HL-60 (cell line): ENCODE measurements around the gene AFAP1.

Experiments used
- DNase-seq, 2 experiments: peaks; one replicate each; pipeline ENCODE4 v3.0.0-alpha.2; 2010 to 2020; ENCODE audit warnings: low read depth in 1 of 2, low spot score in 1 of 2
- H3K27ac ChIP-seq: fragments of 250-450 bp; sonication (Bioruptor Pico); replicated peaks from 2 replicates; pipeline ENCODE4 v1.5.1; 2020; ENCODE audit warnings: mild to moderate bottlenecking, moderate library complexity
- H3K27me3 ChIP-seq: fragments of 250-450 bp; sonication (Bioruptor Pico); 2 replicates; pipeline ENCODE4 v1.5.1; 2021; ENCODE audit warnings: mild to moderate bottlenecking, moderate library complexity; ENCODE audit not compliant: insufficient read depth, poor library complexity, severe bottlenecking
- H3K4me3 ChIP-seq: replicated peaks from 2 replicates; pipeline ENCODE4 v1.5.1; 2011; ENCODE audit warnings: mild to moderate bottlenecking, control low read depth, low read length; ENCODE audit not compliant: insufficient read depth
- GABPA ChIP-seq: IDR thresholded peaks from 2 replicates; pipeline ENCODE4 v1.6.1; 2012; ENCODE audit warnings: low read depth
- POLR2AphosphoS5 ChIP-seq: IDR thresholded peaks from 2 replicates; pipeline ENCODE4 v1.6.1; 2012; ENCODE audit warnings: low read depth
- SPI1 ChIP-seq: IDR thresholded peaks from 2 replicates; pipeline ENCODE4 v1.6.1; 2012; ENCODE audit warnings: low read depth, mild to moderate bottlenecking, borderline replicate concordance
- TF ChIP-seq, protein P1 (sequence below): IDR thresholded peaks from 2 replicates; pipeline ENCODE4 v1.6.1; 2012; ENCODE audit warnings: low read depth; ENCODE audit not compliant: insufficient replicate concordance
- TF ChIP-seq, protein P2 (sequence below): IDR thresholded peaks from one replicate; pipeline ENCODE4 v1.5.1; 2011; ENCODE audit warnings: low read length, control low read depth, inconsistent platforms; ENCODE audit not compliant: insufficient read depth

Gene AFAP1

DNA sequence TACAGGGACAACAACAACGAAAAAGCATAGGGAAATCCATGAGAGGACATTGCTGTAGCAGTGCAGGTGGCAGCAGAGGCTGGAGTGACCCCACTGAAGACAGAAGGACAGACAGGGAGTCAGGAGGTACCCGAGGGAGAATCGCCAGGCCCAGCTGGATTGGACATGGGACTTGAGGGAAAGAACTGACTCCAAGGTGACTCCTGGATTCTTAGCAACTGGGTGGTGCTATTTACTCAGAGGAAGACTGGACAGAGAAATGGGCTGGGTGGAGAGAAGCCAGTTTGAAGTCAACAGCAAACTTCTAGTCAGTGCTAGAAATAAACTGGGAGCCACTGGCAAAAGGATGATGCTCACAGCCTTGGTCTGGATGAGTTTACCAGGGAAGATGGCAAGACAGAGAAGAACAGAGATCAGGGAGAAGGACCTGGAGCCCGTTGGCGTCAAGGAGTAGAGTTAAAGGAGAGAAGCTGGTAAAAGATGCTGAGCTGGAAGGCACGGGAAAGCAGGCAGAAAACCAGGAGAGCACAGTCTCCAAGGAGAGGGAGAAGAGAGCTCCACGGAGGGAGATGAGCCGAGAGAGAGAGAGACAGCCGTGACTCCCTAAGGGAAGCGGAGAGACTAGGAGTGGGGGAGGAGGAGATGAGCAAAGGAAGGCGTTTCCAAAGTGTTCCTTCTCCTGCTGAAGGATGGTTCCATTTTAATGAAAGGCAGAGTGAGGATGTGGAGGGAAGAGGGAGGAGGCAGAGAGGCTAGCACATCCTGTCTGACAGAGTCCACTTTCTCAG, 119.4 kb downstream of the AFAP1 start:
- no peak for DNase-seq
- Histone ChIP-seq H3K27ac (no peak overlapping the region), H3K27me3 (no peaks in the 10 kb centered on the region), H3K4me3 (no peak overlapping the region)
- no peak for TF ChIP-seq GABPA
- TF ChIP-seq, protein P1, sequence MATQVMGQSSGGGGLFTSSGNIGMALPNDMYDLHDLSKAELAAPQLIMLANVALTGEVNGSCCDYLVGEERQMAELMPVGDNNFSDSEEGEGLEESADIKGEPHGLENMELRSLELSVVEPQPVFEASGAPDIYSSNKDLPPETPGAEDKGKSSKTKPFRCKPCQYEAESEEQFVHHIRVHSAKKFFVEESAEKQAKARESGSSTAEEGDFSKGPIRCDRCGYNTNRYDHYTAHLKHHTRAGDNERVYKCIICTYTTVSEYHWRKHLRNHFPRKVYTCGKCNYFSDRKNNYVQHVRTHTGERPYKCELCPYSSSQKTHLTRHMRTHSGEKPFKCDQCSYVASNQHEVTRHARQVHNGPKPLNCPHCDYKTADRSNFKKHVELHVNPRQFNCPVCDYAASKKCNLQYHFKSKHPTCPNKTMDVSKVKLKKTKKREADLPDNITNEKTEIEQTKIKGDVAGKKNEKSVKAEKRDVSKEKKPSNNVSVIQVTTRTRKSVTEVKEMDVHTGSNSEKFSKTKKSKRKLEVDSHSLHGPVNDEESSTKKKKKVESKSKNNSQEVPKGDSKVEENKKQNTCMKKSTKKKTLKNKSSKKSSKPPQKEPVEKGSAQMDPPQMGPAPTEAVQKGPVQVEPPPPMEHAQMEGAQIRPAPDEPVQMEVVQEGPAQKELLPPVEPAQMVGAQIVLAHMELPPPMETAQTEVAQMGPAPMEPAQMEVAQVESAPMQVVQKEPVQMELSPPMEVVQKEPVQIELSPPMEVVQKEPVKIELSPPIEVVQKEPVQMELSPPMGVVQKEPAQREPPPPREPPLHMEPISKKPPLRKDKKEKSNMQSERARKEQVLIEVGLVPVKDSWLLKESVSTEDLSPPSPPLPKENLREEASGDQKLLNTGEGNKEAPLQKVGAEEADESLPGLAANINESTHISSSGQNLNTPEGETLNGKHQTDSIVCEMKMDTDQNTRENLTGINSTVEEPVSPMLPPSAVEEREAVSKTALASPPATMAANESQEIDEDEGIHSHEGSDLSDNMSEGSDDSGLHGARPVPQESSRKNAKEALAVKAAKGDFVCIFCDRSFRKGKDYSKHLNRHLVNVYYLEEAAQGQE = no peak
- TF ChIP-seq, protein P2, sequence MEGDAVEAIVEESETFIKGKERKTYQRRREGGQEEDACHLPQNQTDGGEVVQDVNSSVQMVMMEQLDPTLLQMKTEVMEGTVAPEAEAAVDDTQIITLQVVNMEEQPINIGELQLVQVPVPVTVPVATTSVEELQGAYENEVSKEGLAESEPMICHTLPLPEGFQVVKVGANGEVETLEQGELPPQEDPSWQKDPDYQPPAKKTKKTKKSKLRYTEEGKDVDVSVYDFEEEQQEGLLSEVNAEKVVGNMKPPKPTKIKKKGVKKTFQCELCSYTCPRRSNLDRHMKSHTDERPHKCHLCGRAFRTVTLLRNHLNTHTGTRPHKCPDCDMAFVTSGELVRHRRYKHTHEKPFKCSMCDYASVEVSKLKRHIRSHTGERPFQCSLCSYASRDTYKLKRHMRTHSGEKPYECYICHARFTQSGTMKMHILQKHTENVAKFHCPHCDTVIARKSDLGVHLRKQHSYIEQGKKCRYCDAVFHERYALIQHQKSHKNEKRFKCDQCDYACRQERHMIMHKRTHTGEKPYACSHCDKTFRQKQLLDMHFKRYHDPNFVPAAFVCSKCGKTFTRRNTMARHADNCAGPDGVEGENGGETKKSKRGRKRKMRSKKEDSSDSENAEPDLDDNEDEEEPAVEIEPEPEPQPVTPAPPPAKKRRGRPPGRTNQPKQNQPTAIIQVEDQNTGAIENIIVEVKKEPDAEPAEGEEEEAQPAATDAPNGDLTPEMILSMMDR = no peak
- TF ChIP-seq SPI1 = no peak
- TF ChIP-seq POLR2AphosphoS5 = no peak

DNA sequence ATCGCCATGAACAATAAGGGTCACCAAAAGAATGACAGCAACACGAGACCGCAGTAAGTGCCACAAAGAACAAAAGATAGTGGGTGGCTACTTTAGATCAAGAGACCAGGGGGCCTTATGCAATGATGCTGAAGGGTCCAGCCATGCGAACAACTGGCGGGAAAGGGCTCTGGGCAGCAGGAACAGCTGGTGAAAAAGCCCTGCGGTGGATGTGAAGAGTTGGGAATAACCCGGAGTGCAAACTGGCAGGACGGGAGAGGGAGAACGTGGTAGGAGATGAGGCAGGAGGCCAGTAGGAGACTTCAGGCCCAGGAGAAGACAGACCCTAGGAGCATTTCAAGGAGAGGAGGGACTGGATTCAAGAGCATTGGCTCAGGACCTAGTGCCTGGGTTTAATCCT, 120.2 kb downstream of the AFAP1 start:
- Histone ChIP-seq H3K27ac (no peak overlapping the region), H3K27me3 (no peaks in the 10 kb centered on the region), H3K4me3 (no peak overlapping the region)
- DNase-seq = no peak
- no peak for TF ChIP-seq SPI1
- TF ChIP-seq, protein P2 = no peak
- TF ChIP-seq, protein P1 = no peak
- TF ChIP-seq POLR2AphosphoS5 = no peak
- TF ChIP-seq GABPA = no peak

DNA sequence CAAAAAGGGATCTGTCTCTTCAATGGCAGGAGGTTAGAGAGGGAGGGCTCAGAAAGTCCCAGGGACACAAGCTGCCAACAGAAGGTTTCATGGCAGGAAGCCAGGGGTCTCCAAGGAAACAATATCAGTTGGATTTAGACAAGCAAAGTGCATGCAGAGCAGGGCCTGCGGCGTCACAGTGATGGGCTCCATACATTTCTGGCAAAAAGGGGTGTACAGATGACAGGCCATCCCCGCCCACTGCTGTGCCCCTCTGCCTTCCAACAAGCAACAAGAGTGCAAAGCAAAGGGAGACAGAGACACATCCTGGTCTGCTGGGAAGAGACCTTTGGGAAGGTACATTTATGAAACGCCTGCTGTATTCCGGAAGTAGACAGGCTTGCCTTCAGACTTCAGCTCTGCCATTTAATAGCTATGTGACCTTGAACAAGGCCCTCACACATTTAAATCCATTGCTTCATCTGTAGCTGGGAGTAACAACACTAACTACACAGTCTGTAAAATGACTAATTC, 121.2 kb downstream of the AFAP1 start:
- Histone ChIP-seq H3K27ac (no peak overlapping the region), H3K27me3 (no peaks in the 10 kb centered on the region), H3K4me3 (no peak overlapping the region)
- DNase-seq = no peak
- TF ChIP-seq GABPA = no peak
- TF ChIP-seq POLR2AphosphoS5 = no peak
- TF ChIP-seq, protein P2 = no peak
- TF ChIP-seq SPI1 = no peak
- TF ChIP-seq, protein P1 = no peak
